Activated CD4-positive, alpha-beta T cell treated with anti-CD3 and anti-CD28 coated beads, Interleukin-2, amount 10 ng/mL, durations not matched to agents 7 days and 5 days (primary cell): Measurements from ENCODE around the gene NLRP7. TPM values are rescaled to one million over a fixed set of nuclear protein-coding genes. Genes with fewer than 3 reads are reported as not detected.
"Not testable (repeated sequence)": the region's sequence is repeated elsewhere in the genome, so short reads cannot be mapped to it uniquely, and the experiment has no call there.

Experiments
- CTCF ChIA-PET: fragments of 350-600 bp; sonication (Branson Sonifier 250); formaldehyde crosslinking; loops from one replicate; lab custom pipeline; 2021; ENCODE audit warnings: antibody characterized with exemption; lab: Charles Lee
- POLR2A ChIA-PET: fragments of 350-600 bp; sonication (Branson Sonifier 250); formaldehyde crosslinking; loops from one replicate; lab custom pipeline; 2021; ENCODE audit warnings: antibody characterized with exemption; lab: Charles Lee
- DNase-seq: peaks from one replicate; pipeline ENCODE4 v3.0.0-alpha.2; 2020
- H3K27ac Mint-ChIP-seq: one replicate; pipeline ENCODE4 v1.8.0; 2021; ENCODE audit warnings: mild to moderate bottlenecking, moderate library complexity, mixed read lengths
- H3K27me3 Mint-ChIP-seq: one replicate; pipeline ENCODE4 v1.8.0; 2021; ENCODE audit warnings: mixed read lengths
- H3K36me3 Mint-ChIP-seq: one replicate; pipeline ENCODE4 v1.8.0; 2021; ENCODE audit warnings: low read depth, mixed read lengths
- H3K4me1 Mint-ChIP-seq: one replicate; pipeline ENCODE4 v1.8.0; 2021; ENCODE audit warnings: mixed read lengths
- H3K4me3 Mint-ChIP-seq: one replicate; pipeline ENCODE4 v1.8.0; 2021; ENCODE audit warnings: mild to moderate bottlenecking, moderate library complexity, mixed read lengths
- H3K9me3 Mint-ChIP-seq: one replicate; pipeline ENCODE4 v1.8.0; 2021; ENCODE audit warnings: mixed read lengths
- total RNA-seq, 2 experiments: library from RNA; stranded (reverse); gene quantifications; one replicate each; pipeline ENCODE4 v1.2.3, GENCODE V29; 2021

Gene NLRP7
- total RNA-seq, 2 experiments from 2014 or later: not detected

GRCh38 chr19:54950580-54950979 lies 3.2 kb upstream of the NLRP7 start:
- DNase-seq, H3K9me3 Mint-ChIP-seq, H3K27me3 Mint-ChIP-seq, H3K27ac Mint-ChIP-seq, H3K4me3 Mint-ChIP-seq, POLR2A ChIA-PET, H3K36me3 Mint-ChIP-seq, H3K4me1 Mint-ChIP-seq: not testable (repeated sequence)
- CTCF ChIA-PET: interaction anchor here (0.6 kb wide), 1 partner anchor 22 kb away, joined by 3 read pairs; no protein-coding TSS in a partner anchor

- DNase-seq: no peak
- Mint-ChIP-seq H3K27ac (no peak overlapping the region), H3K27me3 (peaks cover 2% of the 10 kb centered on the region), H3K4me3 (no peak overlapping the region), H3K4me1 (no peaks in the 10 kb centered on the region), H3K9me3 (no peaks in the 10 kb centered on the region), H3K36me3 (no peaks in the 10 kb centered on the region)
- ChIA-PET POLR2A (no interaction called here), CTCF (no interaction called here)
Observed at GRCh38 chr19:54949412-54949811, 2.1 kb upstream of the NLRP7 start.

- H3K27ac Mint-ChIP-seq, DNase-seq, H3K9me3 Mint-ChIP-seq, H3K27me3 Mint-ChIP-seq, H3K4me3 Mint-ChIP-seq, POLR2A ChIA-PET, H3K36me3 Mint-ChIP-seq, CTCF ChIA-PET, H3K4me1 Mint-ChIP-seq: not testable (repeated sequence)
Observed at GRCh38 chr19:54943772-54944361, 3.5 kb downstream of the NLRP7 start.

GRCh38 chr19:54939538-54939937 lies 7.8 kb downstream of the NLRP7 start:
- CTCF ChIA-PET: not testable (repeated sequence)

DNA sequence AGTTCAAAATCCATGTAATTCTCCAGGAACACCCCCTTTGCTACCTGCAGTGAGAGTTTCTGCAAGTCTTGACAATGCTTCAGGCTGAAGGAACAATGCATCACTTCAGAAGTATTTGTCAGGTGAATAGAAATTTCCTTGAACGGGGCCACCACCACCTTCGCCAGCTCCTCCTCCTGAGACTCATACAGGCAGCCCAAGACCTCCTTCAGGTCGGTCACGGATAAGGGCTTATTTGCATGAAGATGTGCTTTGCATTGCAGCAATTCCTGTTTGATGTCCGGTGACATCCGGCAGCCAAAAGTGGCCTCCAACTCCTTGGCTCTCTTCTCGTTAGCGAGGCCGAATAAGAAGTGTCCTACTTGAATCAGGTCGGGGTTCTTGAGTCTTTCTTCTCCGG lies 8.4 kb downstream of the NLRP7 start:
- ChIA-PET POLR2A (no interaction called here), CTCF (no interaction called here)
- DNase-seq: no peak
- Mint-ChIP-seq H3K36me3 (no peaks in the 10 kb centered on the region), H3K27ac (no peak overlapping the region), H3K9me3 (no peaks in the 10 kb centered on the region), H3K4me3 (no peak overlapping the region), H3K27me3 (peaks cover 5% of the 10 kb centered on the region), H3K4me1 (peaks cover 15% of the 10 kb centered on the region)

More at GRCh38 chr19:54939538-54939937, 7.8 kb downstream of the NLRP7 start:
- H3K4me3 Mint-ChIP-seq, H3K27ac Mint-ChIP-seq, H3K9me3 Mint-ChIP-seq, POLR2A ChIA-PET, DNase-seq, H3K36me3 Mint-ChIP-seq, H3K27me3 Mint-ChIP-seq: not testable (repeated sequence)
- peaks cover 15% of the 10 kb centered on the region for H3K4me1 Mint-ChIP-seq

DNA sequence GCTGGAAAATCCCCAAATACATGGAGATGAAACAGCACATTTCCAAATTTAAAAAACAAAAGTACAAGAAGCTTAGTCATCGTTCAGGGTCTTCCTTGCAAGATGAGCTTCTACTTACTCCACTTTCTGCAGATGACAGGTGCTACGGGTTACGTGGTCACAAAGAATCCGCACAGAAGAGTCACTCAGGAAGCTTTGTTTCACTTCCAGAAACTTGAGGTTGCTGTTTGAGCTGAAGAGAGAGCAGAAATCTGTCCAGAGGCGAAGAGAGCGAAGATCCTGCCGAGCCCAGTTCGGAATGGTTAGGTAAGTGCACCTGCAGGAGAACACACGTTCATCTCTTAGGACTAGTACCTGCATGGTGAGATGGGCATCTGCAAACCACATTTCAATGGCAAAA lies 9.4 kb downstream of the NLRP7 start:
- DNase-seq: peak; percentile 33
- ChIA-PET CTCF (no interaction called here), POLR2A (no interaction called here)
- no peaks in the 10 kb centered on the region for H3K36me3 Mint-ChIP-seq
- H3K4me1 Mint-ChIP-seq: peaks cover 15% of the 10 kb centered on the region
- no peak overlapping the region for H3K27ac Mint-ChIP-seq
- H3K27me3 Mint-ChIP-seq: peaks cover 9% of the 10 kb centered on the region
- no peaks in the 10 kb centered on the region for H3K9me3 Mint-ChIP-seq
- H3K4me3 Mint-ChIP-seq: no peak overlapping the region

DNA sequence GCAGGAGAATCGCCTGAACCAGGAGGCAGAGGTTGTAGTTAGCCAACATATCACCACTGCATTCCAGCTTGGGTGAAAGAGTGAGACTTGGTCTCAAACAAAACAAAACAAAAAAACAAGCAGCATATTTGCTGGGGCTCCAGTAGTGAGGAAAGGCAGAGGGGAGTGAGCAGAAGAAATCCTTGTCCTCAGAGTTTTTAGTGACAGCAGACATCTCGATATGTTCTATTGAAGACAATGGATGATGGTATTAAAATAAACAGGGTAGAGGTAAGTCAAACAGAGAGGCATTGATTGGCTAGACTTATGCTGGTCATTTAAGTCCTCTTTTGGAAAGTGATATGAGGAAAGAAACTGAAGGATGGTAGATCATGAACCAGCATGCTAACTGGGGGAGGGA lies 19.0 kb downstream of the NLRP7 start:
- CTCF ChIA-PET: interaction anchor here (0.6 kb wide), 1 partner anchor 485 kb away, joined by 3 read pairs; no protein-coding TSS in a partner anchor
- Mint-ChIP-seq H3K27me3 (no peaks in the 10 kb centered on the region), H3K9me3 (peaks cover 16% of the 10 kb centered on the region), H3K4me1 (no peaks in the 10 kb centered on the region), H3K4me3 (no peak overlapping the region), H3K27ac (no peak overlapping the region), H3K36me3 (peaks cover 2% of the 10 kb centered on the region)
- DNase-seq: no peak
- POLR2A ChIA-PET: no interaction called here

DNA sequence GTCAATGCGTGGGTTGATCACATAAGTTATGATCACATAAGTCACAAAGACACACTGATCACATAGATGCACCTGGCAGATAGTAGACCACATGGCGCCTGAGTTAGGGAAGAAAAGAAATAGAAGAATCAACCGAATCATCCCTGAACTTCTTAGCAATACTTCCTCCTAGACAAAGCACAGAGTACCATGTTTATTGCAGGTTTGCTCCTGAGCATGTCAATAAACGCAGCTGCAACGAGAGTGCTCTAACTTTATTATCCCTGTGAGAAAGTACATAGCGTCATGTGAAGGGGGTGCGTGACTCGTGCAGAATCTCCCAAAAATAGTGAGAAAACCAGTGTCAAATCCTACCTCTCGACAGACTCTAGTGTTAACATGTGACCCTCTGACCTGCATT lies 24.1 kb downstream of the NLRP7 start:
- CTCF ChIA-PET: no interaction called here

DNA sequence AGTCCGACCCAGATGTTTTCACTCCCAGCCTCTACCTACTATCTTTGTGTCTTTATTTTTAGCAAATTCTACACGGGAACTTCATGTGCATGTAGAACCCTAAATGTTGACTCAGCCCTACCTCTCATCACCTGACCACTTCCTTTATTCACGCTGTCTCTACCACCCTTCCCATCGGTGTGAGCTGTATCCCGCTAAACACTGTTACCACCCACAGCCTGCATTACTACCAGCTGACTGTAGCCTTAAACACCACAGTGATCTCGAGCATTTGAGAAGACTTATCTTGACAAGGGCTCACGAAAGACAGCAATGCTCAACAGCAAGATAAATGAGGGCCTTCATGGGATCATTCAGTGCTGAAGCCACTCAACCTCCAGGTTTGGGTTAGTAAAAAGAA lies 26.2 kb downstream of the NLRP7 start:
- CTCF ChIA-PET: interaction anchor here (1.1 kb wide), 1 partner anchor 239 kb away, joined by 3 read pairs; no protein-coding TSS in a partner anchor
- Mint-ChIP-seq H3K4me3 (no peak overlapping the region), H3K36me3 (peaks cover 2% of the 10 kb centered on the region), H3K9me3 (peaks cover 6% of the 10 kb centered on the region), H3K27ac (no peak overlapping the region), H3K4me1 (peaks cover 7% of the 10 kb centered on the region), H3K27me3 (peaks cover 6% of the 10 kb centered on the region)
- POLR2A ChIA-PET: no interaction called here
- DNase-seq: no peak

More for the DNA sequence above, 24.1 kb downstream of the NLRP7 start:
- POLR2A ChIA-PET: no interaction called here
- Mint-ChIP-seq H3K4me3 (no peak overlapping the region), H3K36me3 (peaks cover 2% of the 10 kb centered on the region), H3K27ac (no peak overlapping the region), H3K27me3 (peaks cover 3% of the 10 kb centered on the region), H3K9me3 (peaks cover 9% of the 10 kb centered on the region), H3K4me1 (peaks cover 5% of the 10 kb centered on the region)
- no peak for DNase-seq

DNA sequence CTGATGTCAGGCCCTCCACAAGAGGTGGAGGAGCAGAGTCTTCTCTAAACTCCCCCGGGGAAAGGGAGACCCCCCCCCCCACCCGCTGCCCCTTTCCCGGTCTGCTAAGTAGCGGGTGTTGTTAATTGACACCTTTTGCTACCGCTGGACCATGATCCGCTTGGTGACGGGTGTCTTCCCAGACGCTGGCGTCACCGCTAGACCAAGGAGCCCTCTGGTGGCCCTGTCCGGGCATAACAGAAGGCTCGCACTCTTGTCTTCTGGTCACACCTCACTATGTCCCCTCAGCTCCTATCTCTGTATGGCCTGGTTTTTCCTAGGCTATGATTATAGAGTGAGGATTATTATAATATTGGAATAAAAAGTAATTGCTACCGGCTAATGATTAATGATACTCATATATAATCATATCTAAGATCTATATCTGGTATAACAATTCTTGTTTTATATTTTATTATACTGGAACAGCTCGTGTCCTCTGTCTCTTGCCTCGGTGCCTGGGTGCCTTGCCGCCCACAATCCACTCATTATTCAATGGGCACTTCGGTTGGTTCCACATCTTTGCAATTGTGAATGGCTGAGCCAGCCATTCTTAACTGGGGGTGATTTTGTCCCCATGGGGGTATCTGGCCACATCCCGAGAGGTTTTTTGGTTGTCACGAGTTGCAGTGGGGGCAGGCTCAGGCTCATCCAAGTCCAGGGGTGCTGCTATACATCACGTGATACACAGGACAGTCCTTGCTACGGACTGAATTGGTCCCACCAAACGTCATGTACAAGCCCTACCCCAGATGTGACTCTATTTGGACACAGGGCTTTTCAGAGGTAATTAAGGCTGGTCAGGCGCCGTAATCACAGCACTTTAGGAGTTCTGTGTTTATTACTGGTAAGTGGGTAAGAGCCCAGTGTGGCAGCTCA lies 27.4 kb downstream of the NLRP7 start:
- CTCF ChIA-PET: interaction anchor here (1.1 kb wide), 1 partner anchor 240 kb away, joined by 3 read pairs; no protein-coding TSS in a partner anchor
- H3K36me3 Mint-ChIP-seq, H3K27ac Mint-ChIP-seq, H3K9me3 Mint-ChIP-seq, DNase-seq, H3K4me3 Mint-ChIP-seq, POLR2A ChIA-PET, H3K4me1 Mint-ChIP-seq, H3K27me3 Mint-ChIP-seq: not testable (repeated sequence)

DNA sequence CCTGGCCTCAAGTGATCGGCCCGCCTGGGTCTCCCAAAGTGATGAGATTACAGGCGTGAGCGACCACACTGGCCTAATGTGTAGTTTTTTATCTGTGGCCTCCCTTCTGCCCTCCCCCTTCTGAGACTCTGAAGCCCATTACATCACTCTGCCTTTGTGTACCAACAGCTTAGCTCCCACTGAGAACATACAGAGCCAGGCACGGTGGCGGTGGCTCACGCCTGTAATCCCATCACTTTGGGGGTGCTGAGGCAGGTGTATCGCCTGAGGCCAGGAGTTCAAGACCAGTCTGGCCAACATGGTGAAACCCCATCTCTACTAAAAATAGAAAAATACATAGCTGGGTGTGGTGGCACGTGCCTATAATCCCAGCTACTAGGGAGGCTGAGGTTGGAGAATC lies 28.8 kb downstream of the NLRP7 start:
- Mint-ChIP-seq H3K27ac (no peak overlapping the region), H3K4me1 (peaks cover 7% of the 10 kb centered on the region), H3K4me3 (no peak overlapping the region), H3K27me3 (peaks cover 8% of the 10 kb centered on the region), H3K9me3 (no peaks in the 10 kb centered on the region), H3K36me3 (no peaks in the 10 kb centered on the region)
- ChIA-PET POLR2A (no interaction called here), CTCF (no interaction called here)
- no peak for DNase-seq

GRCh38 chr19:54916822-54917221 lies 30.5 kb downstream of the NLRP7 start:
- Mint-ChIP-seq H3K27me3 (peaks cover 6% of the 10 kb centered on the region), H3K9me3 (no peaks in the 10 kb centered on the region), H3K27ac (no peak overlapping the region), H3K4me3 (no peak overlapping the region), H3K4me1 (peaks cover 7% of the 10 kb centered on the region), H3K36me3 (no peaks in the 10 kb centered on the region)
- ChIA-PET POLR2A (no interaction called here), CTCF (no interaction called here)
- DNase-seq: no peak

DNA sequence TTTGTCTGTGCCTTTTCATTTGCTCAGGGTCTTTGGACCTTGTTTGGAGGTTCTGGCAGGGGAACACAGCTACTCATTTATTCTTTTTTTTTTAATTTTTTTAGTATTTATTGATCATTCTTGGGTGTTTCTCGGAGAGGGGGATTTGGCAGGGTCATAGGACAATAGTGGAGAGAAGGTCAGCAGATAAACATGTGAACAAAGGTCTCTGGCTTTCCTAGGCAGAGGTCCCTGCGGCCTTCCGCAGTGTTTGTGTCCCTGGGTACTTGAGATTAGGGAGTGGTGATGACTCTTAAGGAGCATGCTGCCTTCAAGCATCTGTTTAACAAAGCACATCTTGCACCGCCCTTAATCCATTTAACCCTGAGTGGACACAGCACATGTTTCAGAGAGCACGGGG lies 39.4 kb downstream of the NLRP7 start:
- POLR2A ChIA-PET: not testable (repeated sequence)

More for the DNA sequence above, 39.4 kb downstream of the NLRP7 start:
- CTCF ChIA-PET, H3K27me3 Mint-ChIP-seq, DNase-seq, H3K4me3 Mint-ChIP-seq, H3K9me3 Mint-ChIP-seq, H3K4me1 Mint-ChIP-seq, H3K36me3 Mint-ChIP-seq, H3K27ac Mint-ChIP-seq: not testable (repeated sequence)
